ENCODE data around the gene NLRP3.

GRCh38 chr1:247435759-247436147 lies 19.8 kb downstream of the NLRP3 start:
- TF ChIP-seq CTCF (conservative IDR thresholded peaks at IDR 0.05; ENCODE audit: low read depth in 2 of 2) (no peak), EZH2 (IDR thresholded peaks at IDR 0.05; ENCODE audit: low read depth, unreplicated experiment) (no peak), ZNF462 (CRISPR knock-in tag; IDR thresholded peaks at IDR 0.05) (no peak), POLR2AphosphoS5 (IDR thresholded peaks at IDR 0.05; ENCODE audit: low read depth) (no peak), REST (IDR thresholded peaks at IDR 0.05; ENCODE audit: unreplicated experiment) (no peak), EZH2phosphoT487 (IDR thresholded peaks at IDR 0.05; ENCODE audit: unreplicated experiment) (no peak), JUNB (IDR thresholded peaks at IDR 0.05; ENCODE audit: unreplicated experiment) (no peak), CREB1 (CRISPR knock-in tag; IDR thresholded peaks at IDR 0.05; ENCODE audit: low read depth) (no peak)
